DOHH2 (cell line): Measurements from ENCODE around the gene KCNIP2.

Experiments used
- EZH2phosphoT487 ChIP-seq: fragments of 200-600 bp; sonication (generic); IDR thresholded peaks from 2 replicates; pipeline ENCODE4 v1.6.1; 2017; ENCODE audit warnings: borderline replicate concordance, mild to moderate bottlenecking, antibody characterized with exemption, low read length, moderate library complexity, mixed read lengths
- TF ChIP-seq, protein P1 (sequence below): fragments of 200-600 bp; sonication (generic); IDR thresholded peaks from one replicate; pipeline ENCODE4 v1.5.1; 2014; ENCODE audit warnings: antibody characterized with exemption, mild to moderate bottlenecking, low read depth, low read length; ENCODE audit not compliant: poor library complexity, severe bottlenecking

- TF ChIP-seq, protein P1, sequence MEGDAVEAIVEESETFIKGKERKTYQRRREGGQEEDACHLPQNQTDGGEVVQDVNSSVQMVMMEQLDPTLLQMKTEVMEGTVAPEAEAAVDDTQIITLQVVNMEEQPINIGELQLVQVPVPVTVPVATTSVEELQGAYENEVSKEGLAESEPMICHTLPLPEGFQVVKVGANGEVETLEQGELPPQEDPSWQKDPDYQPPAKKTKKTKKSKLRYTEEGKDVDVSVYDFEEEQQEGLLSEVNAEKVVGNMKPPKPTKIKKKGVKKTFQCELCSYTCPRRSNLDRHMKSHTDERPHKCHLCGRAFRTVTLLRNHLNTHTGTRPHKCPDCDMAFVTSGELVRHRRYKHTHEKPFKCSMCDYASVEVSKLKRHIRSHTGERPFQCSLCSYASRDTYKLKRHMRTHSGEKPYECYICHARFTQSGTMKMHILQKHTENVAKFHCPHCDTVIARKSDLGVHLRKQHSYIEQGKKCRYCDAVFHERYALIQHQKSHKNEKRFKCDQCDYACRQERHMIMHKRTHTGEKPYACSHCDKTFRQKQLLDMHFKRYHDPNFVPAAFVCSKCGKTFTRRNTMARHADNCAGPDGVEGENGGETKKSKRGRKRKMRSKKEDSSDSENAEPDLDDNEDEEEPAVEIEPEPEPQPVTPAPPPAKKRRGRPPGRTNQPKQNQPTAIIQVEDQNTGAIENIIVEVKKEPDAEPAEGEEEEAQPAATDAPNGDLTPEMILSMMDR, result no peak
- TF ChIP-seq EZH2phosphoT487, result no peak
Observed at GRCh38 chr10:101776161-101776817, 67.3 kb downstream of the KCNIP2 start.
